ENCODE results near the gene CYREN. TPM values are rescaled to one million over a fixed set of nuclear protein-coding genes. Genes with fewer than 3 reads are reported as not detected.

Gene CYREN
- total RNA-seq, 1 experiment from 2014 or later: 39.6 TPM

DNA sequence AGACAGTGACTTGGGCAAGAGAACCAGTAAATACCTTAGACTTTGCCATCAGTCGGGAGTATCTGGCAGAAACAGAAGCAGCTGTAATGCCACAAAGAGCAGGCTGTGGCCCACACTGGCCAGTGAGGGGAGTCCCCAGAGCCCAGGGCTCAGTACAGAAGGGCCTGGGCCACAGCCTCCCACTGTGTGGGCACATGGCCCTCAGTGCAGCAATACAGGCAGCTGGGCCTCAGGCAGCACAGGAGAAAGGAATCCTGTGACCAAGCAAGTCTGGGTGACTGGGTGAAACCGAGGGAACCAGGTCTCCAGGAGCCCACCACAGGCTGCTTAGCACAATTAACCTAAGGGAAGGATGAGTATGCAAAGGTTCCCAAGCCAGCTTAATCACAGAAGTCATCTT, 26.8 kb upstream of the CYREN start:
- no peak overlapping the region for H3K4me3 ChIP-seq (ENCODE audit: low read depth, low read length, poor library complexity, severe bottlenecking)
- intact Hi-C loops (cut with micrococcal nuclease; ENCODE audit: unreplicated experiment): no loop called here
- H3K27ac ChIP-seq (ENCODE audit: low read depth, low read length, poor library complexity, severe bottlenecking): no peak overlapping the region
- no peaks in the 10 kb centered on the region for H3K4me1 ChIP-seq (ENCODE audit: insufficient read depth, low read length, poor library complexity, severe bottlenecking)
- POLR2A ChIA-PET (ENCODE audit: low non-redundant PET): no interaction called here
- H3K27me3 ChIP-seq (replicated peaks; ENCODE audit: insufficient read depth, low read depth, low read length, poor library complexity): no peaks in the 10 kb centered on the region
- no peak for DNase-seq (ENCODE audit: low spot score)
- TF ChIP-seq, protein P1, sequence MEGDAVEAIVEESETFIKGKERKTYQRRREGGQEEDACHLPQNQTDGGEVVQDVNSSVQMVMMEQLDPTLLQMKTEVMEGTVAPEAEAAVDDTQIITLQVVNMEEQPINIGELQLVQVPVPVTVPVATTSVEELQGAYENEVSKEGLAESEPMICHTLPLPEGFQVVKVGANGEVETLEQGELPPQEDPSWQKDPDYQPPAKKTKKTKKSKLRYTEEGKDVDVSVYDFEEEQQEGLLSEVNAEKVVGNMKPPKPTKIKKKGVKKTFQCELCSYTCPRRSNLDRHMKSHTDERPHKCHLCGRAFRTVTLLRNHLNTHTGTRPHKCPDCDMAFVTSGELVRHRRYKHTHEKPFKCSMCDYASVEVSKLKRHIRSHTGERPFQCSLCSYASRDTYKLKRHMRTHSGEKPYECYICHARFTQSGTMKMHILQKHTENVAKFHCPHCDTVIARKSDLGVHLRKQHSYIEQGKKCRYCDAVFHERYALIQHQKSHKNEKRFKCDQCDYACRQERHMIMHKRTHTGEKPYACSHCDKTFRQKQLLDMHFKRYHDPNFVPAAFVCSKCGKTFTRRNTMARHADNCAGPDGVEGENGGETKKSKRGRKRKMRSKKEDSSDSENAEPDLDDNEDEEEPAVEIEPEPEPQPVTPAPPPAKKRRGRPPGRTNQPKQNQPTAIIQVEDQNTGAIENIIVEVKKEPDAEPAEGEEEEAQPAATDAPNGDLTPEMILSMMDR (conservative IDR thresholded peaks at IDR 0.05; ENCODE audit: low read depth, low read length): no peak
- no peak for TF ChIP-seq EZH2 (IDR thresholded peaks at IDR 0.05; ENCODE audit: borderline replicate concordance, low read depth, low read length, poor library complexity, severe bottlenecking)
- CTCF ChIA-PET: no interaction called here
- H3K36me3 ChIP-seq (ENCODE audit: insufficient read depth, low read length, poor library complexity, severe bottlenecking): no peaks in the 10 kb centered on the region
- no peaks in the 10 kb centered on the region for H3K9me3 ChIP-seq (ENCODE audit: low read depth, low read length, poor library complexity, severe bottlenecking)
- no TSS peak for BruUV-seq (replicated peaks)

DNA sequence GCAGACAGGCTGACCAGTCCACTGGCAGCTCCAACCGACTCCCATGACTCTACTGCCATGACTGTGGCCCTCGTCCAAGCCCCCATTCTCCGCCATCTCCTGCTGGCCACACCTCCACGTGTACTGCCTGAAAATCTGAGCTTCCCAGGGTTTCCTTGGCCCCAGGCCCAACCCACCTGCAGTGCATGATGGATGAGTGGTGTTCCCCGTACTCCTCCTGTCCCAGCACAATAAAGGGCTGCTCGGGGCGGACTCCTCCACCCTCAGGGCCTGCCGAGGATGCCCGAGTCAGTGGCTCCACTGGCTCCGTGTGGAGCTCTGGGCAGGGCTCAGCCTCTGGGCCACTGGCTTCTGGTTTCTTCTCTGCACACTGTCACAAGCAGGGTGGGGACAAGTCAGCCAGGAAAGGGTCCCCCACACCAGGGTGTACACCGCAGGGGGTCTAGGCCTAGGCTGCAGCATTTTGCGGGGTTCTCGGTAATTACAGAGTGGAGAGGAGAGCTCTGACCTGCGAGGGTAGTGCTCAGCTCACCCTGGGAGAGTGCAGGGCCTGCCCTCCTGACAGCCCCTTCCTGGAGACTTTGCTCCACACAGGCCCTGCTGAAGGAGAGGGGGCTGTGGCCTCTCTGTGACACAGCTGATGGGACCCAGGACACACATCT, 25.6 kb upstream of the CYREN start:
- Histone ChIP-seq H3K27me3 (replicated peaks; ENCODE audit: insufficient read depth, low read depth, low read length, poor library complexity) (no peaks in the 10 kb centered on the region), H3K36me3 (ENCODE audit: insufficient read depth, low read length, poor library complexity, severe bottlenecking) (no peaks in the 10 kb centered on the region), H3K4me1 (ENCODE audit: insufficient read depth, low read length, poor library complexity, severe bottlenecking) (no peaks in the 10 kb centered on the region), H3K9me3 (ENCODE audit: low read depth, low read length, poor library complexity, severe bottlenecking) (no peaks in the 10 kb centered on the region), H3K27ac (ENCODE audit: low read depth, low read length, poor library complexity, severe bottlenecking) (no peak overlapping the region), H3K4me3 (ENCODE audit: low read depth, low read length, poor library complexity, severe bottlenecking) (no peak overlapping the region)
- no peak for DNase-seq (ENCODE audit: low spot score)
- BruUV-seq (replicated peaks): no TSS peak
- TF ChIP-seq, protein P1 (conservative IDR thresholded peaks at IDR 0.05; ENCODE audit: low read depth, low read length): no peak
- TF ChIP-seq EZH2 (IDR thresholded peaks at IDR 0.05; ENCODE audit: borderline replicate concordance, low read depth, low read length, poor library complexity, severe bottlenecking): no peak
- CTCF ChIA-PET: no interaction called here
- intact Hi-C loops (cut with micrococcal nuclease; ENCODE audit: unreplicated experiment): no loop called here
- POLR2A ChIA-PET (ENCODE audit: low non-redundant PET): no interaction called here

DNA sequence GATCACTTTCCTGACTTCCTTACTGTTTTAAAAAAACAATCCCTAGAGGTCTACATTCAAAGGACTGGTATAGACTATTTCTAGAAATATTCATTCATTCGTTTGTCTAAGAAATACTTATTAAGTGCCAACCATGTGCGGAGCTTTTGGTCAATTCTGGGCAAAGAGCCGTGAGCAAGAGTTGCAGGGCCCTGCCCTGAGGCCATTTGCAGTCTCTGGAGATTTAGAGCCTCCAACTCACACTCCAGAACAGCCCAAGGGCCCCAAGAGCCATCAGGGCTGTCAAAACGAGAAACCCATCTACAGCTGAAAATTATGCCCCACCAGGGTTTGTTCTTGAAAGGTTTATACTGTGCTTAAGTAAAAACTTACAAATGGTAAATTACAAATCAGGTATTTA, 24.6 kb upstream of the CYREN start:
- DNase-seq (ENCODE audit: low spot score): no peak
- Histone ChIP-seq H3K27ac (ENCODE audit: low read depth, low read length, poor library complexity, severe bottlenecking) (no peak overlapping the region), H3K36me3 (ENCODE audit: insufficient read depth, low read length, poor library complexity, severe bottlenecking) (no peaks in the 10 kb centered on the region), H3K4me1 (ENCODE audit: insufficient read depth, low read length, poor library complexity, severe bottlenecking) (no peaks in the 10 kb centered on the region), H3K9me3 (ENCODE audit: low read depth, low read length, poor library complexity, severe bottlenecking) (no peaks in the 10 kb centered on the region), H3K4me3 (ENCODE audit: low read depth, low read length, poor library complexity, severe bottlenecking) (no peak overlapping the region), H3K27me3 (replicated peaks; ENCODE audit: insufficient read depth, low read depth, low read length, poor library complexity) (no peaks in the 10 kb centered on the region)
- BruUV-seq (replicated peaks): no TSS peak
- ChIA-PET POLR2A (ENCODE audit: low non-redundant PET) (no interaction called here), CTCF (no interaction called here)
- intact Hi-C loops (cut with micrococcal nuclease; ENCODE audit: unreplicated experiment): no loop called here
- TF ChIP-seq, protein P1 (conservative IDR thresholded peaks at IDR 0.05; ENCODE audit: low read depth, low read length): no peak
- TF ChIP-seq EZH2 (IDR thresholded peaks at IDR 0.05; ENCODE audit: borderline replicate concordance, low read depth, low read length, poor library complexity, severe bottlenecking): no peak
